Stomach smooth muscle (tissue), 2 donors: ENCODE data around the gene DNAH11.

ENCODE experiments used
- H3K27ac ChIP-seq: one replicate; pipeline ENCODE4 v1.7.0; 2013; ENCODE audit warnings: mild to moderate bottlenecking, low read length, inconsistent platforms
- H3K27me3 ChIP-seq, 2 donors: one replicate each; pipeline ENCODE4 v1.7.0; 2013; ENCODE audit warnings: low read length in 2 of 2; ENCODE audit not compliant: insufficient read depth in 2 of 2, control insufficient read depth in 1 of 2
- H3K36me3 ChIP-seq, 2 donors: one replicate each; pipeline ENCODE4 v1.7.0; 2013; ENCODE audit warnings: low read length in 2 of 2; ENCODE audit not compliant: control insufficient read depth in 2 of 2, insufficient read depth in 2 of 2
- H3K4me1 ChIP-seq: one replicate; pipeline ENCODE4 v1.7.0; 2013; ENCODE audit warnings: low read length; ENCODE audit not compliant: control insufficient read depth, insufficient read depth
- H3K4me3 ChIP-seq, 2 donors: one replicate each; pipeline ENCODE4 v1.7.0; 2013; ENCODE audit warnings: low read length in 2 of 2
- H3K9ac ChIP-seq, 2 donors: one replicate each; pipeline ENCODE4 v1.7.0; 2013; ENCODE audit warnings: low read length in 2 of 2, mild to moderate bottlenecking in 1 of 2
- H3K9me3 ChIP-seq, 2 donors: one replicate each; pipeline ENCODE4 v1.7.0; 2013; ENCODE audit warnings: low read length in 2 of 2; ENCODE audit not compliant: control insufficient read depth in 2 of 2
- donor health status: healthy.
- donor health status: Pancreatic carcinoma.

Gene DNAH11

DNA sequence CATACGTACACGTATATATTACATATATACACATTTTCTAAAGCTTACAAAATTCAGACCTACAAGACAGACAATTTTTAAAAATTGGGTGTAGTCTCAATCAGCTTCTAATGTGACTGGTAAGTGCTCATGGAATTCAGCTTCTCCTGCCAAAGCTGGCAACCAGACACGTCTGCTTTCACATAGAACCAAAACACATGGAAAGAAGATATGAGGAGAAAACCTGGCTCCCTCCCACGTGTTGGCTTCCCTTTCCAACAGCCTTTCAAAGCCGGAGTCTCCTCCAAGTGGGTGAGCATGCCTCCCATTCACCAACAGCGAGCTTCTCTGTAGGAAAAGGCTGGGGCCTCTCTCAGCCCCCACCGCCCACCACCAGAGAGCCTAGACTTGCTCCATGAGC lies 369.5 kb downstream of the DNAH11 start:
- Histone ChIP-seq H3K9ac (no peak overlapping the region), H3K9me3 (no peaks in the 10 kb centered on the region), H3K36me3 (peaks cover 12 to 30% of the 10 kb centered on the region in 2 donors), H3K4me3 (no peak overlapping the region), H3K4me1 (peaks cover 9% of the 10 kb centered on the region), H3K27ac (no peak overlapping the region), H3K27me3 (no peaks in the 10 kb centered on the region)

GRCh38 chr7:21912931-21913780 lies 370.3 kb downstream of the DNAH11 start:
- Histone ChIP-seq H3K9ac (no peak overlapping the region), H3K4me3 (no peak overlapping the region), H3K4me1 (peaks cover 9% of the 10 kb centered on the region), H3K36me3 (peaks cover 6 to 23% of the 10 kb centered on the region in 2 donors), H3K9me3 (no peaks in the 10 kb centered on the region), H3K27me3 (no peaks in the 10 kb centered on the region), H3K27ac (no peak overlapping the region)

DNA sequence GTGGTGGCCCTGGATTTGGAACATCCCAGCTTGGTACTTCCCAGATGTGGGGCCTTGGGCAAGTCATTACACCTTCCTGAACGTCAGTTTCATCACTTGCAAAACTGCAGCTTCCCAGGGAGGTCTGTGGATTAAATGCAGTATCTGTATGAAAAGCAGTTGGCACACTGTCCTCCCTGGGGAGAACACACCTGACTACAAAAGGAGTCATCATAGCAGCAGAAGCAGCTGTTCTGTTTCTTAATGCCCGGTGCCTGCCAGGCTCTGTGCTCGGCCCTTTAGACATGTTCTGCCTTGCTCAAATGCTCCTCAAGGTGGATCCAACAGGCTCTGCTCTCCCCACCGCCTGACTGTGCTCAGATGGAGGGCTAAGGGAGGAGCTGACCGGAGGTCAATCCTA lies 371.8 kb downstream of the DNAH11 start:
- peaks cover 0 to 21% of the 10 kb centered on the region in 2 donors for H3K36me3 ChIP-seq
- H3K4me3 ChIP-seq: no peak overlapping the region
- H3K4me1 ChIP-seq: peaks cover 9% of the 10 kb centered on the region
- H3K9ac ChIP-seq: no peak overlapping the region
- H3K27ac ChIP-seq: no peak overlapping the region
- no peaks in the 10 kb centered on the region for H3K27me3 ChIP-seq
- no peaks in the 10 kb centered on the region for H3K9me3 ChIP-seq

DNA sequence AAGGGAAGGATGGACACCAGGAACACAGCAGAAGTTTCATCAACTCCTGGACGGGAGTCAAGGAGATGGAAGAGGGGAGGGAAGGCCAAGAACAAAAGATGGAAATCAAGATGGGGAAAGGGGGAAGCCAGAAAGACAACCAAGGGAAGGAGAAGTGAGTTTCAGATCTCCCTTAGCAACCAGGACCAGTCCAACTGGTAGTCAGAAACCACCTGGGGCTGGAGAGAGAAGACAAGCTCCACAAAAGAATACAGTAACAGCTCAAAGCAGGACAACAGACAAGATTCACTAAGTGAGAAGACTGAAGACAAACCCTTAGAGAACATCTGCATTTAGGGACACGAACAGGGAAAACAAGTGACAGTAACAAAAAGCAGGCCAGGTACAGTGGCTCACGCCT lies 372.3 kb downstream of the DNAH11 start:
- Histone ChIP-seq H3K4me3 (no peak overlapping the region), H3K27ac (no peak overlapping the region), H3K9me3 (no peaks in the 10 kb centered on the region), H3K36me3 (peaks cover 0 to 21% of the 10 kb centered on the region in 2 donors), H3K9ac (no peak overlapping the region), H3K4me1 (peaks cover 8% of the 10 kb centered on the region), H3K27me3 (no peaks in the 10 kb centered on the region)

DNA sequence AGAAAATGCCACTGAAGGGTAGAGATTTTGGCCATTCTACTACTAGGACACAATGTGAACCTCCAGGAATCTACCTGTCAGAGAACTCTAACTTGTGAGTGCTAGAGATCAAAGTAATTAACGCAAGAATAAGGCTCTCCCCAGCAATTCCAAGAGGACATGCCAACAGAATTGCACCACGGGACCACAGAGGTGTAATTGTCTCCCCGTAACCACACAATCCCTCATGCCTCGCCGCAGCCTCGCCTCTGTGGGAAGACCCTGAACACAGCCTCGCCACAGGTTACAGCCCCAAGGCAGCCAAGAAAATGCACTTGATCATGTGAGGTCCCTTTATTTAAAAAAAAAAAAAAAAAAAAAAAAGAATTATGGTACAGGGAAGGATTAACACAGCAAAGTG lies 373.3 kb downstream of the DNAH11 start:
- peaks cover 7% of the 10 kb centered on the region for H3K4me1 ChIP-seq
- H3K9ac ChIP-seq: no peak overlapping the region
- no peak overlapping the region for H3K27ac ChIP-seq
- H3K9me3 ChIP-seq: no peaks in the 10 kb centered on the region
- no peaks in the 10 kb centered on the region for H3K27me3 ChIP-seq
- peaks cover 0 to 21% of the 10 kb centered on the region in 2 donors for H3K36me3 ChIP-seq
- H3K4me3 ChIP-seq: no peak overlapping the region

DNA sequence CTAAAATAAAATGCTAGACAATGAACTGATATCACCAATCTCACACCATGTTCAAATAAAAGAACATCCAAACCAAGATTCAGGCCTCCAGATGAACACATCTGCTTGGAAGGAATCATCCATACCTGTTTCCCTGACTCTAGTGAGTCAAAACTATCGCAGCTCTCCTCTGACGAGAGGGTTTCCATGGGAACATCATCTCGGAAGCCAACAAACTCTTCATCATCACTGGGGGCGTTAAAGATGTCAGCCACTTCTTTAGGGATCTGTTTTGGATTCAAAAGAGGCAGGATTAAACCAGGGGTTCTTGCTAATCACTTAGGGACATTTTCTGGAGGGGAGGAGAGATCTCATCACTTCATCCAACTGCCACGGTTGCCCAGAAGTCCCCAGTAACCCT lies 373.8 kb downstream of the DNAH11 start:
- Histone ChIP-seq H3K27me3 (no peaks in the 10 kb centered on the region), H3K9ac (no peak overlapping the region), H3K4me3 (no peak overlapping the region), H3K36me3 (peaks cover 0 to 19% of the 10 kb centered on the region in 2 donors), H3K27ac (no peak overlapping the region), H3K4me1 (peaks cover 7% of the 10 kb centered on the region), H3K9me3 (no peaks in the 10 kb centered on the region)

DNA sequence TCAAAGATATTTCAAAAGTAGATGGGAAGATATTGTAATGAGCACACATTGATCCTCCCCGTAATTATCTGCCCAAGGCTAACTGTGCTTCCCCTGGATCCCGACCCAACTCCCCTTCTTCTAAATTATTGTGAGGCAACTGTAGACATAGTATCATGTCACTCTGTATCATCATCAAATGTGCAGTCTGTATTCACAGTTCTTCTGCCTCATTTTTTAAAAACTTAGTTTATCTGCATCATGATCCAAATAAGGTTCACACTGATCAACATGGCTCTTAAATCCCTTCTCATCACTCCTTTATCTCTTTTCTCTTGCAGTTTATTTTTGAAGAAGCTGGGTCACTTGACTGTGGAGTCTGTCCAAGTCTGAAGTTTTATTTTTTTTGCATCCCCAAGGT lies 375.4 kb downstream of the DNAH11 start:
- no peaks in the 10 kb centered on the region for H3K27me3 ChIP-seq

DNA sequence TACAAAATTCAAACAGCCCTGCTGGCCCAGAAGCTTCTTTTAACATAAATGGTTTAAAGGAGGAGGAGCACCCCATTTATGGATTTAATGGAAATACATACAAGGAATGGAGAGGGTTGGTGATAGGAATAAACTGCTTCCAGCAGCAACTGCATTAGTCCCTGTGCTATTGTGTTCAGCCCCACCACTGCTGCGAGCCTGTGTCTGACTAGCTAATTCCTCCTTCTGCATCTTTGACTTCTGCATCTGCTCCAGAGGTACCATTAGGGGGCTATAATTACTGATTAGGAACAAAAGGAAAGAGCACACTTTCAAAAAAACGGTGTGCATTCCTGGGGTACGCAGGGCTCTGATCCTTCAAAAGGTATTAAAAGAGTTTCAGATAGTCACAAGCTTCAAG lies 378.1 kb downstream of the DNAH11 start:
- H3K4me1 ChIP-seq: no peaks in the 10 kb centered on the region
- no peaks in the 10 kb centered on the region for H3K9me3 ChIP-seq
- H3K27ac ChIP-seq: no peak overlapping the region
- H3K4me3 ChIP-seq: no peak overlapping the region
- H3K27me3 ChIP-seq: no peaks in the 10 kb centered on the region
- peaks cover 0 to 2% of the 10 kb centered on the region in 2 donors for H3K36me3 ChIP-seq
- no peak overlapping the region for H3K9ac ChIP-seq

More for the DNA sequence above, 375.4 kb downstream of the DNAH11 start:
- Histone ChIP-seq H3K9me3 (no peaks in the 10 kb centered on the region), H3K4me3 (no peak overlapping the region), H3K4me1 (no peaks in the 10 kb centered on the region), H3K27ac (no peak overlapping the region), H3K9ac (no peak overlapping the region), H3K36me3 (peaks cover 0 to 19% of the 10 kb centered on the region in 2 donors)

DNA sequence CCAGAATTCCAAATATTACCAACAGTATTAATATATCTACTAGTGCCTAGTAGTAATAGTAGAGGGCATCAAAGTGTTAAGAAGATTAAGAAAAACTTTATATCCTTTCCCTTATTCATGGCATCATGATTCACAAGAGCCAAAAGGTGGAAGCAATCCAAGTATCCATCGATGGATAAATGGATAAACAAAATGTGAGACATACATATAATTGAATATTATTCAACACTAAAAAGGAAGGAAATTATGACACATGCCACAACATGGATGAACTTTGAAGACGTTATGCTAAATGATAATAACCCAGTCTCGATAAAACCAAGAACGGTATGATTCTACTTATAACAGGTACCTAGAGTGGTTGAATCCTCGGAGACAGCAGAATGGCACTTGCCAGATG lies 379.8 kb downstream of the DNAH11 start:
- Histone ChIP-seq H3K4me3 (no peak overlapping the region), H3K27me3 (no peaks in the 10 kb centered on the region), H3K36me3 (no peaks in the 10 kb centered on the region), H3K9me3 (no peaks in the 10 kb centered on the region), H3K4me1 (no peaks in the 10 kb centered on the region), H3K9ac (no peak overlapping the region), H3K27ac (no peak overlapping the region)

- no peak overlapping the region for H3K27ac ChIP-seq
- H3K36me3 ChIP-seq: peaks cover 0 to 2% of the 10 kb centered on the region in 2 donors
- no peaks in the 10 kb centered on the region for H3K9me3 ChIP-seq
- H3K27me3 ChIP-seq: no peaks in the 10 kb centered on the region
- no peak overlapping the region for H3K9ac ChIP-seq
- H3K4me3 ChIP-seq: no peak overlapping the region
- H3K4me1 ChIP-seq: no peaks in the 10 kb centered on the region
These were observed 380.8 kb downstream of the DNAH11 start for GRCh38 chr7:21923658-21924057.

DNA sequence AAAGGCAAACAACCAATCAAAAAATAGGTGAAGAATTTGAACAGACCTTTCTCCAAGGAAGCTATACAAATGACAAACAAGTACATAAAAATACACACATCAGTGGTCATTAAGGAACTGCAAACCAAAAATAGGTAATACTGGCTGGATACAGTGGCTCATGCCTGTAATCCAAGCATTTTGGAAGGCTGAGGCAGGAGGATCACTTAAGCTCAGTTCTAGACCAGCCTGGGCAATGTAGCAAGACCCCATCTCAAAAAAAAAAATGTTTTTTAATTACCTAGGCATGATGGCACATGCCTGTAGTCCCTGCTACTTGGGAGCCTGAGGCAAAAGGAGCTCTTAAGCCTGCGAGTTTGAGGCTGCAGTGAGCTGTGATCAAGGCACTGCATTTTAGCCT lies 383.6 kb downstream of the DNAH11 start:
- no peaks in the 10 kb centered on the region for H3K4me1 ChIP-seq
- no peak overlapping the region for H3K27ac ChIP-seq
- no peak overlapping the region for H3K9ac ChIP-seq
- no peaks in the 10 kb centered on the region for H3K27me3 ChIP-seq
- H3K4me3 ChIP-seq: no peak overlapping the region
- H3K36me3 ChIP-seq: peaks cover 0 to 2% of the 10 kb centered on the region in 2 donors
- H3K9me3 ChIP-seq: no peaks in the 10 kb centered on the region
